A172 (cell line): ENCODE measurements around the gene AMPD2. TPM values are rescaled to one million over a fixed set of nuclear protein-coding genes. Genes with fewer than 3 reads are reported as not detected.
"Not testable (repeated sequence)": the region's sequence is repeated elsewhere in the genome, so short reads cannot be mapped to it uniquely, and the experiment has no call there.

Source experiments
- DNase-seq: peaks from one replicate; pipeline ENCODE4 v3.0.0-alpha.2; 2015; ENCODE audit warnings: low spot score
- total RNA-seq: library from RNA; depleted of rRNA; stranded (reverse); fragments of >200 nt; shearing (Covaris generic); gene quantifications from 2 replicates; pipeline ENCODE4 v1.2.3, GENCODE V29; 2014; rRNA removed

The AMPD2 gene
- total RNA-seq, 1 experiment from 2014 or later: 75.8 TPM

DNA sequence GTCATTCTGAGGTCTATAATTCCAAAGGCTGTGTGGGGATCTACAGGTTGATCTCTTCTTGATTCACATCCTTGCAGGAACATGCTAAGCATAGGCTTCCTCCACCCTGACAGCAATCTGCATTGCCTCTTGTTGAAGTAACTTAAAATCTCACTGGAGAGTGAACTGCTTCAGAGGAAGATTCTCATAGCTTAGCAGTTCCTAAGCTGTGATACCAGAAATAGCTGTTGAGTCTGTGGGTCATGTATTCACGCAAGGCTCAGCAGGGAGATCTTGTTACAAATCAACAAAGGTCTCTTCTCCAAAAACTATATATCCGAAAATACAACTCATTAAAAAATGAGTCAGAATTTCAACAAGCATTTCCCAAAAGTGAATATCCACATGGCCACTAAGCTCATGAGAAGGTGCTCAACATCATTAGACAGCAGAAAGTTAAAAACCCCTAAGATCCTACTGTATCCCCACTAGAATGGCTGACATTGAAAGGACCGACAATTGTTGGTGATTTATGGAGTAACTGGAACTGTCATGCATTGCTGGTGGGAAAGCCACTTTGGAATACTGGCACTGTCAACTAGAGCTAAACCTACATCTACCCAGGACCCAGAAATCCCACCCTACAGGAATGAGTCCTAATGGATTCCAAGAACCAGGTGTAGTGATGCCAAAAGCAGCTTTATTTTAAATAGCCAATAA is 57.2 kb downstream of the AMPD2 start:
- not testable (repeated sequence) for DNase-seq

DNA sequence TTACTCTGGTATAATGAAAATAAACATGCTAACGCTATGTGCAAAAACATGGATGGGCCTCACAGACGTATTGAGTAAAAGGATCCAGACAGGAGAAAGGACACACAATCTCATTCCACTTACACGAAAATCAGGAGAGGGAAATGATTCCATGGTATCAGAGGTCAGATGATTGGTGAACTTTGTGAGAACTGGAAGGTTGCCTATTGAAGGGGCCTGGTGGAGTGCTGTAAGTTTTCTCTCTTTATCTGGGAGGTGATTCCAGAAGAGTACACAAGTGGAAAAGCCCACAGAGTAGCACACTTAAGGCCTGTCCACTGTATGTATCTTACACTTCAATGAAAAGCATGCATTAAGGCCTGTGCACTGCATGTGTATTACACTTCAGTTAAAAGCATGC is 57.8 kb downstream of the AMPD2 start:
- DNase-seq: no peak

GRCh38 chr1:109678637-109679036 is 59.0 kb downstream of the AMPD2 start:
- DNase-seq: not testable (repeated sequence)

Other genes starting within 250 kb of the AMPD2 start
- 15.9 and 22.7 TPM in 2 replicates for gene SORT1, start 221.9 kb upstream of the AMPD2 start, total RNA-seq
- gene PSMA5, start 193.4 kb upstream of the AMPD2 start, total RNA-seq: 142 and 190 TPM in 2 replicates
- 0.24 TPM in 1 of 2 replicates, not detected in the other for gene SYPL2, start 153.3 kb upstream of the AMPD2 start, total RNA-seq
- gene ATXN7L2, start 135.9 kb upstream of the AMPD2 start, total RNA-seq: 3.0 and 5.4 TPM in 2 replicates
- 5.4 and 5.7 TPM in 2 replicates for gene CYB561D1, start 125.7 kb upstream of the AMPD2 start, total RNA-seq
- gene AMIGO1, start 110.1 kb upstream of the AMPD2 start, total RNA-seq: 0.10 TPM in 1 of 2 replicates, not detected in the other
- gene GPR61, start 80.0 kb upstream of the AMPD2 start, total RNA-seq: not detected in 2 replicates
- 13.8 and 14.8 TPM in 2 replicates for gene GNAI3, start 71.2 kb upstream of the AMPD2 start, total RNA-seq
- 0.41 TPM in 1 of 2 replicates, not detected in the other for gene GNAT2, start 221 bp upstream of the AMPD2 start, total RNA-seq
- 35.7 and 41.8 TPM in 2 replicates for gene GSTM4, start 36.3 kb downstream of the AMPD2 start, total RNA-seq
- gene GSTM2, start 48.2 kb downstream of the AMPD2 start, total RNA-seq: 8.9 and 16.9 TPM in 2 replicates
- not detected in 2 replicates for gene GSTM1, start 68.0 kb downstream of the AMPD2 start, total RNA-seq
- 0.03 TPM in 1 of 2 replicates, not detected in the other for gene GSTM5, start 92.4 kb downstream of the AMPD2 start, total RNA-seq
- 40.8 and 49.2 TPM in 2 replicates for gene GSTM3, start 121.2 kb downstream of the AMPD2 start, total RNA-seq
- not detected in 2 replicates for gene EPS8L3, start 144.1 kb downstream of the AMPD2 start, total RNA-seq